ENCODE results near the gene KCNE2. TPM values are rescaled to one million over a fixed set of nuclear protein-coding genes. Genes with fewer than 3 reads are reported as not detected.
"Not testable (repeated sequence)": the region's sequence is repeated elsewhere in the genome, so short reads cannot be mapped to it uniquely, and the experiment has no call there.

The KCNE2 gene
- total RNA-seq, 2 donors from 2014 or later: not detected

GRCh38 chr21:34383724-34384415 lies 20.1 kb downstream of the KCNE2 start:
- intact Hi-C loops (cut with DNase I); DNase-seq (ENCODE audit: low spot score): not testable (repeated sequence)

GRCh38 chr21:34400522-34400921 lies 36.7 kb downstream of the KCNE2 start:
- intact Hi-C loops (cut with DNase I); DNase-seq (ENCODE audit: low spot score): not testable (repeated sequence)

GRCh38 chr21:34404742-34405141 lies 40.9 kb downstream of the KCNE2 start:
- intact Hi-C loops (cut with DNase I); DNase-seq (ENCODE audit: low spot score): not testable (repeated sequence)

DNA sequence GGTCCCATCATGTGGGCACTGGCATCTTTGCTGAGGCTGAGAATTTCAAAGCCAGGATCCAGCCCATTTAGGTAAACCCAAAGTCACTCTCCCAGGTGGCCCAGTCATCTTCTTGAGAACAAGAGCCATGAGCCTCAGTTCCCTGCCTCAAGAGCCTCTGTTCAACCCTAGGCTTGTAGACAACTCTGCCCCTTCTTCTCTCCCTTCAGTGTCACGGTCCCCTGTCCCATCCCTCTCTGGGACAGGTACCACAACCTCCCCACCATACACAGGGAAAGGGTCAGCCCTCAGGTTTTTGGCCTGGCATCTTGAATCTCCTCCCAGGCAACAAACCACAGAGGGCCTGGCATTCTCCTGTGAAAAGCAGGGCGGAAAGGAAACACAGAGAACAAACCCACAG lies 41.9 kb downstream of the KCNE2 start:
- intact Hi-C loops (cut with DNase I); DNase-seq (ENCODE audit: low spot score): not testable (repeated sequence)

GRCh38 chr21:34406102-34406501 lies 42.3 kb downstream of the KCNE2 start:
- intact Hi-C loops (cut with DNase I); DNase-seq (ENCODE audit: low spot score): not testable (repeated sequence)

DNA sequence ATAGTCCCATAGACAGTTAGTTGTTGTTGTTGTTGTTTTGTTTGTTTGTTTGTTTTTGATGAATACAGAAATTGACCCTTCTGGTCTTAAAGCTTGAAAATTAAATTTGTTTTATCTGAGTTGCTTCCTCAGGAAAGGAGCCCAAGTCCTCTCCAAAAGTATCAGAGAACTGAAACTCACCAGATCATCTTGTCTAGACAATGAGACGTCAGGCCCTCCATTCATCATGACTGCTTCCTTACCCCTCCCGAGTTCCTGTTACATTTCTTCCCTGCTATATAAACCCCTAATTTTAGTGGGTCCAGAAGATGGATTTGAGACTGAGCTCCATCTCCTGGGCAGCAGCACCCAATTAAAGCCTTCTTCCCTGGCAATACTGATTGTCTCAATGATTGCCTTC lies 42.9 kb downstream of the KCNE2 start:
- intact Hi-C loops (cut with DNase I); DNase-seq (ENCODE audit: low spot score): not testable (repeated sequence)

GRCh38 chr21:34407294-34407693 lies 43.5 kb downstream of the KCNE2 start:
- intact Hi-C loops (cut with DNase I): not testable (repeated sequence)

GRCh38 chr21:34417448-34418077 lies 53.8 kb downstream of the KCNE2 start:
- DNase-seq (ENCODE audit: low spot score); intact Hi-C loops (cut with DNase I): not testable (repeated sequence)

More at GRCh38 chr21:34407294-34407693, 43.5 kb downstream of the KCNE2 start:
- DNase-seq (ENCODE audit: low spot score): not testable (repeated sequence)

Other genes starting within 250 kb of the KCNE2 start
- gene SMIM11, start 11.5 kb downstream of the KCNE2 start, total RNA-seq: 1 to 10 TPM; 6.3 to 9.6 TPM
- gene SMIM34, start 59.9 kb downstream of the KCNE2 start, total RNA-seq: not detected
- 1 to 10 TPM; 3.9 to 4.5 TPM for gene KCNE1, start 148.2 kb downstream of the KCNE2 start, total RNA-seq